GM12874 (cell line): ENCODE measurements around the gene DAB1.

Experiments used
- TF ChIP-seq, protein P1 (sequence below): IDR thresholded peaks from 2 replicates; pipeline ENCODE4 v1.5.1; 2011; ENCODE audit warnings: low read depth, mild to moderate bottlenecking, control low read depth, low read length, moderate library complexity; ENCODE audit not compliant: insufficient read depth

DAB1 gene

DNA sequence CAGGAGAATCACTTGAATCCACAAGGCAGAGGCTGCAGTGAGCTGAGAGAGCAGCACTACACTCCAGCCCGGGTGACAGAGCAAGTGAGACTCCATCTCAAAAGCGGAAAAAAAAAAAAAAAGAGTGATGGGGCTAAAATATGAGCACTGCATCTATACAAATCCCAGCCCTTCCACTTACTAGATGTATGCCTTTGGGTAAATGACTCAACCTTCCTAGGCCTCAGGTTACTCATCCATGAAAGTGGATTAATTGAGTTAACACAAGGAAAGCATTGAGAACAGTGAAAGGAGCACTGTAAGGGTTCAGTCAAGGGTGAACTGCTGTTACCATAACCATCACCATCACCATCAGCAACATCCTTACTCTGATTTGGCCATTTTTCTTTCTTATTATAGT lies 231.6 kb downstream of the DAB1 start:
- TF ChIP-seq, protein P1, sequence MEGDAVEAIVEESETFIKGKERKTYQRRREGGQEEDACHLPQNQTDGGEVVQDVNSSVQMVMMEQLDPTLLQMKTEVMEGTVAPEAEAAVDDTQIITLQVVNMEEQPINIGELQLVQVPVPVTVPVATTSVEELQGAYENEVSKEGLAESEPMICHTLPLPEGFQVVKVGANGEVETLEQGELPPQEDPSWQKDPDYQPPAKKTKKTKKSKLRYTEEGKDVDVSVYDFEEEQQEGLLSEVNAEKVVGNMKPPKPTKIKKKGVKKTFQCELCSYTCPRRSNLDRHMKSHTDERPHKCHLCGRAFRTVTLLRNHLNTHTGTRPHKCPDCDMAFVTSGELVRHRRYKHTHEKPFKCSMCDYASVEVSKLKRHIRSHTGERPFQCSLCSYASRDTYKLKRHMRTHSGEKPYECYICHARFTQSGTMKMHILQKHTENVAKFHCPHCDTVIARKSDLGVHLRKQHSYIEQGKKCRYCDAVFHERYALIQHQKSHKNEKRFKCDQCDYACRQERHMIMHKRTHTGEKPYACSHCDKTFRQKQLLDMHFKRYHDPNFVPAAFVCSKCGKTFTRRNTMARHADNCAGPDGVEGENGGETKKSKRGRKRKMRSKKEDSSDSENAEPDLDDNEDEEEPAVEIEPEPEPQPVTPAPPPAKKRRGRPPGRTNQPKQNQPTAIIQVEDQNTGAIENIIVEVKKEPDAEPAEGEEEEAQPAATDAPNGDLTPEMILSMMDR: no peak

DNA sequence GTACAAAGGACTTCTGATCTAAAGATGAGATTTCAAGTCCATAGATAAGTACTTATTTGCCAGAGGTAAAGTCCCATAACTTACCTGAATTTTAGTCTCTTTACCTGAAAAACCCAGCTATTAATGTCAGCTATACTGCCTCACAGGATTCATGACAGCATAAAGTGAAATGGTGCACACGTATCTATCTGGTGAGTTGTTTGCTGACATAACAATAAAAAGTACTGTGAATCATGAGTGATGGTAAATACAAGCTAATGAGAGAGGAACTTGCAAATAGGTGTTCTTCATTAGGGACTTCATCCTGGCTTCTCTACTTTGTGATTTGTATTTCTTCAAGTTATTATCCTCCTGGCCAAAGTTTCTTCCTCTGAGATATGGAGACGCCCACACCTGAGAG lies 233.0 kb downstream of the DAB1 start:
- TF ChIP-seq, protein P1: no peak

DNA sequence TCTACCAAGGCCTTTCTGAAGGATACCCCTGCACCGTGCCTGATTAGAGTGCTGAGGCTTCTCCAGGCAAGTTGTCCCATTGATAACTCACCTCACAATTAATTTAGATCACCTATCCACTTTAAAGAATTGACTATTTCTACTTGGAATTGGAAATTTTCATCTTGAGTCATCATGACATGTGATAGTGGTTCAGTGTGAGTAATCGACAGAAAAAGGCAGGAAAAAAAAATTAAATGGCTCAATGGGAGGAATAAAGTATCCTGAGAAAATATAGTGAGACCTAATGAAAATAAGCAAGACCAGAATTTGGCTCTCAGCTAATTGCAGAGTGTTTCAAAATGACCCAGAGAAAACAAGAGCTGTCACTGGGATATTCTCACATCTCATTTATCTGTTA lies 235.7 kb downstream of the DAB1 start:
- TF ChIP-seq, protein P1: no peak

DNA sequence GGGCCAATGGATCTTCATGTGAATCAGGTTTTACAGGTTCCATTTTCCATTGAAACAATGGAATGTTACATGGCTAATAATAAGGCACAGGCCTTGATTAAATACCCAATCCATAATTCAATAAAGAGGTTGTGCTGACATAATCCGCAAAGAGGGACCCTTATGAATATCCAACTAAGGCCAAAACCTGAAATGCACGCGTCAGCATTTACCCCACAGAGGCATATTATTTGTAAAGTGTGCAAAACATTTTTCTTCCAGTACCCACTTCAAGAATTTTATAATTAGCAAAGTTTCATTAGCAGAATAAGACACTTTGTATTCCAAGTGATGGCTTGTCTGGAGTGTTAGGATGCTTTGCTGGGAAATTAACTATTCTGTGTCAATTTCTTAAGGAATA lies 237.4 kb downstream of the DAB1 start:
- TF ChIP-seq, protein P1: no peak

GRCh38 chr1:57179001-57179400 lies 244.9 kb downstream of the DAB1 start:
- TF ChIP-seq, protein P1: no peak

DNA sequence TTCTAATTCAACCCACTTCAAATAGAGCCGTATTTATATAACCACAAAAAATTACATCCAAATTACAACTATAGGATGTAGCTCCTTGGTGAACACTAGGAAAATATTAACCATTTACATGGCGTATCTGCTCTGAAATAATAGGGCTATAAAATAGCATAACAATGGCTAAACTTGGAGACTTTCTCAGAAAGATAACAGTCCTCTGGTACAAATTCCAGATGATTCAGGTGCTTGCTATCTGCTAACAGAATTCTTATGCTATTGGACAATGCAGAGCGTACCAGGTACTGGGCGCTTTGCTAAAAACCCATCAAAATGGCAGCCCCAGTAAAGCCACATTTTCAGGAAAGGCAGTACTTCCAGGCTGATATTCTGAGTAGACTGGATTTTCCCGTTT lies 248.4 kb downstream of the DAB1 start:
- TF ChIP-seq, protein P1: no peak

GRCh38 chr1:57172040-57172439 lies 251.8 kb downstream of the DAB1 start:
- TF ChIP-seq, protein P1: no peak

DNA sequence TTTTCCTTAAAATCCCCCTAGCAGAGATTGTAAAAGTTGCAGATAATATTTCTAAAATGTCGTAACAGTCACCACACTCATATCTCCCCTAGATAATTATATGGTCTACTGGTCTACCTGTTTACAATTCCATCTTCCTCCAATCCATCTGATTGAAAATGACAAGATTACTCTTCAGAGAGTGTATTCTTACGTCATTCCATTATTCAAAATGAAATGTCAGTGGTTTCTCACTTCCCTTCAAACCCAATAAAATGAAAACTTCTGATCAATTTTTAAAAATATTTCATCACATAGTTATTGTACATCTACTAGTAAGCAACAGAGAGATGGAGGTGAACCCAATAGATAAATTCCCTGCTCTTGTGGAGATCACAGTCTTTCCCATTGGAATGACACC lies 255.9 kb downstream of the DAB1 start:
- TF ChIP-seq, protein P1: no peak
